ENCODE measurements around the gene ZNF83. TPM values are rescaled to one million over a fixed set of nuclear protein-coding genes. Genes with fewer than 3 reads are reported as not detected.
"Not testable (repeated sequence)": the region's sequence is repeated elsewhere in the genome, so short reads cannot be mapped to it uniquely, and the experiment has no call there.

Gene ZNF83
- total and polyA plus RNA-seq, 9 donors = 50.8 to 84.9 (median 65.2) TPM

- DNase-seq = no peak
- no peak overlapping the region for H3K27ac ChIP-seq
- no peak overlapping the region for H3K4me3 ChIP-seq
- TF ChIP-seq EP300 (IDR thresholded peaks at IDR 0.05) = no peak
- no peak for TF ChIP-seq POLR2A (IDR thresholded peaks at IDR 0.05)
- TF ChIP-seq, protein P1, sequence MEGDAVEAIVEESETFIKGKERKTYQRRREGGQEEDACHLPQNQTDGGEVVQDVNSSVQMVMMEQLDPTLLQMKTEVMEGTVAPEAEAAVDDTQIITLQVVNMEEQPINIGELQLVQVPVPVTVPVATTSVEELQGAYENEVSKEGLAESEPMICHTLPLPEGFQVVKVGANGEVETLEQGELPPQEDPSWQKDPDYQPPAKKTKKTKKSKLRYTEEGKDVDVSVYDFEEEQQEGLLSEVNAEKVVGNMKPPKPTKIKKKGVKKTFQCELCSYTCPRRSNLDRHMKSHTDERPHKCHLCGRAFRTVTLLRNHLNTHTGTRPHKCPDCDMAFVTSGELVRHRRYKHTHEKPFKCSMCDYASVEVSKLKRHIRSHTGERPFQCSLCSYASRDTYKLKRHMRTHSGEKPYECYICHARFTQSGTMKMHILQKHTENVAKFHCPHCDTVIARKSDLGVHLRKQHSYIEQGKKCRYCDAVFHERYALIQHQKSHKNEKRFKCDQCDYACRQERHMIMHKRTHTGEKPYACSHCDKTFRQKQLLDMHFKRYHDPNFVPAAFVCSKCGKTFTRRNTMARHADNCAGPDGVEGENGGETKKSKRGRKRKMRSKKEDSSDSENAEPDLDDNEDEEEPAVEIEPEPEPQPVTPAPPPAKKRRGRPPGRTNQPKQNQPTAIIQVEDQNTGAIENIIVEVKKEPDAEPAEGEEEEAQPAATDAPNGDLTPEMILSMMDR (IDR thresholded peaks at IDR 0.05) = no peak
- H3K36me3 ChIP-seq = no peaks in the 10 kb centered on the region
- intact Hi-C loops (cut with DNase I) = no loop called here
- WGBS, 3 donors = 81 to 86% (median 85%) methylated on average over 11 of the region's 11 CpGs
- no peaks in the 10 kb centered on the region for H3K27me3 ChIP-seq
- H3K4me1 ChIP-seq (ENCODE audit: insufficient read depth) = peaks cover 3% of the 10 kb centered on the region
- no peaks in the 10 kb centered on the region for H3K9me3 ChIP-seq
Measured at GRCh38 chr19:52635786-52636570, 2.2 kb downstream of the ZNF83 start.

- H3K27ac ChIP-seq; H3K27me3 ChIP-seq; intact Hi-C loops (cut with DNase I); H3K4me1 ChIP-seq (ENCODE audit: insufficient read depth); H3K9me3 ChIP-seq; DNase-seq; H3K4me3 ChIP-seq; H3K36me3 ChIP-seq: not testable (repeated sequence)
- WGBS, 3 donors = 93 to 97% (median 93%) methylated on average over 3 of the region's 3 CpGs
Measured at GRCh38 chr19:52627441-52627840, 10.7 kb downstream of the ZNF83 start.

DNA sequence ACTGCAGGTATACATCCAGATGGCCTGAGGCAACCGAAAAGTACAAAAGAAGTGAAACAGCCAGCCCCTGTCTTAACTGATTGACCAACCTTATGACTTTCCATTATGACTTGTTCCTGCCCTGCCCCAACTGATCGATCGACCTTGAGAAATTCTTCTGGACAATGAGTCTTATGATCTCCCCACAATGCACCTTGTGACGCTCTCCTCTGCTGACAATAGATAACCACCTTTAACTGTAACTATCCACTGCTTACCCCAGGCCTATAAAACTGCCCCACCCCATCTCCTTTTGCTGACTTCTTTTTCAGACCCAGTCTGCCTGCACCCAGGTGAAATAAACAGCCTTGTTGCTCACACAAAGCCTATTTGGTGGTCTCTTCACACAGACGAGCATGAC, 11.2 kb downstream of the ZNF83 start:
- no peaks in the 10 kb centered on the region for H3K36me3 ChIP-seq
- no peaks in the 10 kb centered on the region for H3K4me1 ChIP-seq (ENCODE audit: insufficient read depth)
- H3K4me3 ChIP-seq = no peak overlapping the region
- no peak for TF ChIP-seq POLR2A (IDR thresholded peaks at IDR 0.05)
- no peak for TF ChIP-seq EP300 (IDR thresholded peaks at IDR 0.05)
- TF ChIP-seq, protein P1 (IDR thresholded peaks at IDR 0.05) = no peak
- H3K27ac ChIP-seq = no peak overlapping the region
- DNase-seq = no peak
- no peaks in the 10 kb centered on the region for H3K27me3 ChIP-seq
- intact Hi-C loops (cut with DNase I) = no loop called here
- WGBS, 3 donors = 88 to 94% (median 91%) methylated on average over 5 of the region's 5 CpGs
- H3K9me3 ChIP-seq = no peaks in the 10 kb centered on the region

GRCh38 chr19:52622261-52622660, 15.9 kb downstream of the ZNF83 start:
- 57 to 67% (median 65%) methylated on average over 2 of the region's 2 CpGs for WGBS, 3 donors
- TF ChIP-seq EP300 (IDR thresholded peaks at IDR 0.05) = no peak
- H3K27ac ChIP-seq = no peak overlapping the region
- H3K27me3 ChIP-seq = no peaks in the 10 kb centered on the region
- H3K4me1 ChIP-seq (ENCODE audit: insufficient read depth) = no peaks in the 10 kb centered on the region
- intact Hi-C loops (cut with DNase I) = no loop called here
- no peaks in the 10 kb centered on the region for H3K36me3 ChIP-seq
- DNase-seq = no peak
- H3K4me3 ChIP-seq = no peak overlapping the region
- H3K9me3 ChIP-seq = no peaks in the 10 kb centered on the region

- intact Hi-C loops (cut with DNase I) = no loop called here
- no peaks in the 10 kb centered on the region for H3K9me3 ChIP-seq
- TF ChIP-seq EP300 (IDR thresholded peaks at IDR 0.05) = no peak
- TF ChIP-seq, protein P1 (IDR thresholded peaks at IDR 0.05) = no peak
- TF ChIP-seq POLR2A (IDR thresholded peaks at IDR 0.05) = no peak
- H3K27ac ChIP-seq = no peak overlapping the region
- no peak overlapping the region for H3K4me3 ChIP-seq
- DNase-seq = no peak
- 90 to 91% (median 91%) methylated on average over 3 of the region's 3 CpGs for WGBS, 3 donors
- H3K4me1 ChIP-seq (ENCODE audit: insufficient read depth) = no peaks in the 10 kb centered on the region
- no peaks in the 10 kb centered on the region for H3K27me3 ChIP-seq
- no peaks in the 10 kb centered on the region for H3K36me3 ChIP-seq
Measured at GRCh38 chr19:52621376-52621775, 16.8 kb downstream of the ZNF83 start.
